T-helper 2 cell treated with Interferon-gamma antibody and Interleukin-4, amounts not matched to agents 5 μg/mL and 100 μg/mL, for 36 hours (primary cell): ENCODE results near the gene P2RY4.
"Not testable (repeated sequence)": the region's sequence is repeated elsewhere in the genome, so short reads cannot be mapped to it uniquely, and the experiment has no call there.

ENCODE experiments used
- DNase-seq: peaks from one replicate; pipeline ENCODE4 v3.0.0; 2021; ENCODE audit warnings: low spot score
- H3K27ac Mint-ChIP-seq: one replicate; pipeline ENCODE4 v1.8.0; 2021; ENCODE audit warnings: mild to moderate bottlenecking, mixed read lengths
- H3K27me3 Mint-ChIP-seq: one replicate; pipeline ENCODE4 v1.8.0; 2021; ENCODE audit warnings: low read depth, mixed read lengths
- H3K36me3 Mint-ChIP-seq: one replicate; pipeline ENCODE4 v1.8.0; 2021; ENCODE audit warnings: low read depth, mixed read lengths
- H3K4me1 Mint-ChIP-seq: one replicate; pipeline ENCODE4 v1.8.0; 2021; ENCODE audit warnings: low read depth, mixed read lengths
- H3K4me3 Mint-ChIP-seq: one replicate; pipeline ENCODE4 v1.8.0; 2022; ENCODE audit warnings: mild to moderate bottlenecking, moderate library complexity, mixed read lengths
- H3K9me3 Mint-ChIP-seq: one replicate; pipeline ENCODE4 v1.8.0; 2021; ENCODE audit warnings: mixed read lengths

Gene P2RY4

DNA sequence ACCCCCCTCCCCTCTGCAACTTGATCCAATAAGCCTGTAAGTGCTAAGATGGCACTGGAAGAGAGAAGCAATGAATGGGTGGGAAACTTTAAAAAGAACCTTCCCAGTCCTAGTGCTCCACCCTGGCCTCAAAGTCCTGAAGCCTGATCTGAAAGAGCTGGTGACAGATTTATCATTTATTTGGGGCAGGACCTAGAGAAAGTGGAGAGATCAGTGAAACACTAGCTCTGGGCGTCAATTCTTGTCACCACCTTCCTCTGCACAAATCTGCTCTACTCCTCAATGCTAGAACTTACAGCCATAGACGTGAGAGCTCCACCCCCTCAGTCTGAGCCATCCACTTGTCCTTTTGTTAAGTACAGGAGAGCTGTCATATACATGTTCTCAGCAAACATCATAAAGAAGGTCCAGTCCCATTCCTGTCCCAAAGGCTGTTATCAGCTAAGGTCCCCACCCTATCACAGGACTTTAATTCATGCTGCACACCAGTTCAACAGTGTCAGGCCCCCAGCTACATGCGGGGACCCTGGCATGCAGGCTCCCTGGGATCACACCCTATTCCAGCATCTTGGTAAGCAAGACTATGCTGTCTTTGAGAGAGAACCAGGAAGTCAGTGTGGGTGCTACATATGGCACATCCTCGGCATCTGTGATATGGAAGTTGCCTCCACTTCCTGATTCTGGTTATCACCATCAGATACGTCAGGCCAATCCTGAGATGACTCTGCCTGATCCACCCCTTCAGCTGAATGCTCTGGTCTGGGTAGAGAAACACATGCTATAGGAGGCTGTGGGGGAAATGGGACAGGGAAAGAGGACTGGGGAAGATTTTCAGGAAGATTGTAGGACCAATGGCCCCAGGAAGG, 2.3 kb downstream of the P2RY4 start:
- DNase-seq = no peak
- Mint-ChIP-seq H3K27me3 (no peaks in the 10 kb centered on the region), H3K9me3 (no peaks in the 10 kb centered on the region), H3K27ac (no peak overlapping the region), H3K36me3 (peaks cover 1% of the 10 kb centered on the region), H3K4me1 (peaks cover 3% of the 10 kb centered on the region), H3K4me3 (no peak overlapping the region)

DNA sequence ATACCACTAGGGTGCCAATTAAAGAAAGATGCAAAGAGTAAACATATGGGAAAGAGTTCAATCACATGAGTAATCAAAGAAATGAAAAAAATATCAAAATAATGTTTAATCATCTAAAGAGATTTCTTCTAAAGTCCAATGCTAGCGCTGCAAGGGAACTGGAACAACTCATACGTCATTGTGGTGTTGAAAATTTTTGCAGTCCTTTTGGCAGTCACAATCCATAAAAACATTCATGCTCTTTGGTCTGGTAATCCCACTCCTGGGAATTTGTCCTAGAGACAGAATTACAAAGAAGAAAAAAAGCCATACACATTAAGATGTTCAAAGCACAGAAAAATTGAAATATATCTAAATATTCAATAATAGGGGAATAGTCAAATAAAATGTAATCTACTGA, 4.6 kb downstream of the P2RY4 start:
- Mint-ChIP-seq H3K27me3 (no peaks in the 10 kb centered on the region), H3K4me3 (no peak overlapping the region), H3K4me1 (peaks cover 3% of the 10 kb centered on the region), H3K9me3 (no peaks in the 10 kb centered on the region), H3K36me3 (peaks cover 1% of the 10 kb centered on the region), H3K27ac (no peak overlapping the region)
- no peak for DNase-seq

DNA sequence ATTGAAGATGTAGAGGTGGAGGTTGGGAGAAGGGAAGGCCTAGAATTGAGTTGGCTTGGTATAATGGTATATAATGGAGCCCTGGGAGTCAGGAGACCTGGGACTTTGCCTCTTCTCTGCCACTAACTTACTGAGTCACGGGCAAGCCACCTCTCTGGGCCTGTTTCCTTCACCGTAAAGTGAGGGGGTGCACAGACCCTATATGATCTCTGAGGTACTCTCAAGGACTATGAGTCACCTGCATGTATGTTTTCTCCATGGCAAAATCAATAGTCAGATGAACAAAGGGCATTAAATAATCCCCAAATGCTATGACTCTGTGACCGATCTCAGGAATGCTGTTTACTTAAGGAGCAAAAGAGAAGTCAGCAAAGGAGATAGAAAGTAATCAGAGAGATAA, 5.1 kb downstream of the P2RY4 start:
- peaks cover 3% of the 10 kb centered on the region for H3K4me1 Mint-ChIP-seq
- peaks cover 1% of the 10 kb centered on the region for H3K36me3 Mint-ChIP-seq
- H3K9me3 Mint-ChIP-seq = no peaks in the 10 kb centered on the region

DNA sequence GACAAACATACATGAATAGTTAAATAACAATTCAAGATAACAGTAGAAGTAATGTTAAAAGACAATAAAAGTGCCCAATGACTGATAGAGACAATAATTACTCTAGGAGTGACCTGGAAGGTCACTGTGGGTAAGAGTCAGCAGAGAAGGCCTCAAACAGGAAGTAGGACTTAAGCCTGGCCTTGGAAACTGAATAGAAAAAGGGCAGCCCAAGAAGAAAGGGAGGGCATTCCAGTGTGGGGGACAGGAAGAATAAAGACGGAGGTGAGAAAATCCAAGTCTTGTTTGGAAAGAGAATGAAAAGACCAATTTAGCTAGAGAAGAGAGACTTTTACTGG, 6.0 kb downstream of the P2RY4 start:
- Mint-ChIP-seq H3K4me1 (peaks cover 3% of the 10 kb centered on the region), H3K36me3 (peaks cover 1% of the 10 kb centered on the region), H3K4me3 (no peak overlapping the region), H3K27me3 (no peaks in the 10 kb centered on the region), H3K27ac (no peak overlapping the region), H3K9me3 (no peaks in the 10 kb centered on the region)
- DNase-seq = no peak

More for the DNA sequence above, 5.1 kb downstream of the P2RY4 start:
- H3K27ac Mint-ChIP-seq = no peak overlapping the region
- no peaks in the 10 kb centered on the region for H3K27me3 Mint-ChIP-seq
- no peak overlapping the region for H3K4me3 Mint-ChIP-seq
- no peak for DNase-seq

DNA sequence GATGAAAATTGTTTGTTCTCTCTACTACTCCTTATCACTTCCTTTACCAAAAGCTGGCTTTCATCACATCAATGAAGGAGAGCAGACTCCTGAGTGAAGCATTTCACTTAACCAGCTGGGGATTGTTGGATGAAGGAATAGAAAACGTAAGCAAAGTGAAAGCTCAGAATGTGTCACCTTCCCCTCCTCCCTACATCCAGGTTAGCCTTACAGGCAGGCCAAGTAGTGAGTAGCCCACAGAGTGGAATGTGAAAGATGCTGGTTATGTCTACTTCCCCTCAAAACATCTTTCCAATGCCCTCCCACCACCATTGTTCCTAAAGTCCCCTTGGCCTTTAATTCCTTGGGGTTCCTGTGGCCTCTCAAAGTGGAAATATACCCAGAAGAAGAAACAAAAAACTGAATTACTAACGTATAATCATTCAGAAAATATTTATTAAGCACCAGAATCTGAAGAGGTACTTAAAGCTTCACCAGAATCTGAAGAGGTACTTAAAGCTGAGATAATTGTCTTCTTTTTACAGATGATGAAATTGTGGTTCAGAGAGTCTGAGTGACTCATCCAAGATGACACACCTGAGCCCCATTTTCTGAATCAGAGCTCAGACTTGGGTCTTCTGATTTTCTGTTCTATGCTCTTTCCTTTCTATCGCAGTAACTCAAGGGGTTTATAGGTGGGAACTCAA, 6.5 kb downstream of the P2RY4 start:
- no peak overlapping the region for H3K4me3 Mint-ChIP-seq
- peaks cover 3% of the 10 kb centered on the region for H3K4me1 Mint-ChIP-seq
- peaks cover 1% of the 10 kb centered on the region for H3K36me3 Mint-ChIP-seq
- H3K27me3 Mint-ChIP-seq = no peaks in the 10 kb centered on the region
- DNase-seq = no peak
- no peak overlapping the region for H3K27ac Mint-ChIP-seq
- H3K9me3 Mint-ChIP-seq = no peaks in the 10 kb centered on the region

DNA sequence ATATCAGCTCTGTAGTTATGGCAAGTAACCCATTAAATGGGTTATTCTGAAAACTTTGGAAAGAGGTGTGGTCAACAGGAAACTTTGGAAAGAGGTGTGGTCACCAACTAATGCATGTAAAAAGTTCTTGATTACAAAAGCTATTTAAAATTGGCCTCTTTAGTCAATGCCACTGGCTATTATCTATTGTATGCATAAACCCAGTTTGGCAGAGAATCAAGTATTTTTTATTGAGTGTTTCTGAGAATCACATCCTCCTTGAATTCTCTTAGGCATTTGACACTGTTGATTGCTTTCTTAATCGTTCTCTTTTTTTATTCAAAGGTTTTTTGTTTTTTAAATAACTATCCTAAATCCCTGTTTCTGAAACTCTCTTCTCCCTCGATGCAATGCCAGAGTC, 7.5 kb downstream of the P2RY4 start:
- Mint-ChIP-seq H3K36me3 (peaks cover 1% of the 10 kb centered on the region), H3K9me3 (no peaks in the 10 kb centered on the region), H3K27ac (no peak overlapping the region), H3K4me1 (peaks cover 3% of the 10 kb centered on the region), H3K4me3 (no peak overlapping the region), H3K27me3 (no peaks in the 10 kb centered on the region)
- no peak for DNase-seq

DNA sequence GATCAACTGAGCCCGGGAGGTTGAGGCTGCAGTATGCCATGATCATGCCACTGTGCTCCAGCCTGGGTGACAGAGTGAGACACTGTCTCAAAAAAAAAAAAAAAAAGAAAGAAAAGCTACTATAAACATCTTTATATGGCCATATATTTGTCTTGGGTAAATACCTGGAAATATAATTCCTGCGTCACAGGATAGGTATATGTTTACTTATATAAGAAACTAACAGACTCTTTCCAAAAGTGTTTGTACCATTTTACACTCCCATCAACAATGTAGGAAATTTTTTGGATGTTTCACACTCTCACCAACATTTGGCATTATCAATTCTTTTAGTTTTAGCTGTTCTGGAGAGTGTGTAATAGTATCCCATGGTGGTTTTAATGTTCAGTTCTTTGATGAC, 12.8 kb downstream of the P2RY4 start:
- Mint-ChIP-seq H3K27me3 (no peaks in the 10 kb centered on the region), H3K9me3 (no peaks in the 10 kb centered on the region), H3K36me3 (no peaks in the 10 kb centered on the region), H3K27ac (no peak overlapping the region), H3K4me3 (no peak overlapping the region), H3K4me1 (no peaks in the 10 kb centered on the region)
- no peak for DNase-seq

DNA sequence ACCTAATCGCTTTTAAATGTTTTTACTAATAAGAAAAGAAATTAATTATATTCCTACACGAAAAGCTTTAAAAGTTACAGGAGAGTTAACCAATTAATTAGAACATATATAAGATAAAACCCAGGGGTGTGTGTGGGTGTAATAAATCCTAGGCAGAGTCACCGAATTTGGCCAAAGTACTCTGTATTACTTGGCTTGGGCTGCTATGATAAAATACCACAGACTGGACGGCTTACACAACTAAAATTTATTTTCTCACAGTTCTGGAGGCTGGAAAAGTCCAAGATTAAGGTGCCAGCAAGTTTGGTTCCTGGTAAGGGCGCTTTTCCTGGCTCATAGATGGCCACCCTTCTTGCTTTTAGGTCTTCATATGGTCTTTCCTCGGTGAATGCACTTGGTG, 15.1 kb downstream of the P2RY4 start:
- no peaks in the 10 kb centered on the region for H3K36me3 Mint-ChIP-seq
- no peak overlapping the region for H3K4me3 Mint-ChIP-seq
- no peak for DNase-seq
- no peaks in the 10 kb centered on the region for H3K9me3 Mint-ChIP-seq
- H3K27ac Mint-ChIP-seq = no peak overlapping the region
- no peaks in the 10 kb centered on the region for H3K27me3 Mint-ChIP-seq
- H3K4me1 Mint-ChIP-seq = no peaks in the 10 kb centered on the region

DNA sequence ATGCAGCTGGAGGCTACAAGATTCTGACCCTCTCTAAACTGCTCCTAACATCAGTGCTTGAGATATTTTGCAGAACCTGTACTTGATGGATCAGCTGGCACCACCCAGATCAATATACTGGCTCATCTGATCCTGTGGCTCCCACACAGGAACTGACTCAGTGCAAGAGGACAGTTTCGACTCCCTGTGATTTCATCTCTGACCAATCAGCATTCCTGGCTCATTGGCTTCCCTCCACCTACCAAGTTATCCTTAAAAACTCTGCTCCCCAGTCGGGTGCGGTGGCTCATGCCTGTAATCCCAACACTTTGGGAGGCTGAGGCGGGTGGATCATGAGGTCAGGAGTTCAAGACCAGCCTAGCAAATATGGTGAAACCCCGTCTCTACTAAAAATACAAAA, 16.4 kb downstream of the P2RY4 start:
- not testable (repeated sequence) for H3K27me3 Mint-ChIP-seq, H3K4me1 Mint-ChIP-seq, H3K9me3 Mint-ChIP-seq, DNase-seq, H3K36me3 Mint-ChIP-seq, H3K4me3 Mint-ChIP-seq, H3K27ac Mint-ChIP-seq

DNA sequence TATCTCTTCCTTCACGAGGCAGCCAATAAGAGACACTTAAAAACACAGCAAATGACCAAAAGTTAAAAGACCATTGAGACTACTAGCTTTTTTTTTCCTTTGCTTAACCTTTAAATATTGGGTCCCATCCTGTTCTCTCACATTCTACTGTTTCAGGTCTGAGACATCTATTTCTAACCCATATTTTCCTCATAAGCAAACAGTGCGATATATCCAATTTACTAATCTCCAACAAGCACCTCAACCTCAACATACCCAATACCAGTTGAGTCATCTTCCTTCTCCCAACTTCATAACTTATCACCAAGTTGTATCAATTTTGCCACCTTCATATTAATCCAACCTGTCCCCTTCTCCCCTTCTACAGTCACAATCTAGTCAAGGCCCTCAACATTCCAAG, 18.5 kb downstream of the P2RY4 start:
- Mint-ChIP-seq H3K27ac (no peak overlapping the region), H3K4me1 (no peaks in the 10 kb centered on the region), H3K4me3 (no peak overlapping the region), H3K36me3 (no peaks in the 10 kb centered on the region), H3K27me3 (no peaks in the 10 kb centered on the region), H3K9me3 (no peaks in the 10 kb centered on the region)
- DNase-seq = no peak

DNA sequence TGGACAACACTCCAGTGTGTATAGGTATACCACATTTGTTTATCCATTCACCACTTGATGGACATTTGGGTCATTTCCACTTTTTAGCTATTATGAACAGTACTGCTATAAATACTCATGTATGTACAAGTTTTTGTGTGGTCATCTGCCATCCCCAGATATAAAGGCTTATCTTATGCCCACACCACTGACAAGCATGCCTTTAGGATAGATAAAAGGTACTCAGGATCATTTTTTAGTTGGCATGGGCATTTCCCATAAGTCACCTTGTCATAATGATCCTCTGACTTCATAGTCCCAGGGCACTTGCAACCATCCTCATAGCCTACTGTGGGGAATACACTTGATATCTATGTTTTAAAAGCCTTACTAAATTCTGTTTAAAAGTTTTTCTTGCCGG, 19.3 kb downstream of the P2RY4 start:
- no peaks in the 10 kb centered on the region for H3K27me3 Mint-ChIP-seq

DNA sequence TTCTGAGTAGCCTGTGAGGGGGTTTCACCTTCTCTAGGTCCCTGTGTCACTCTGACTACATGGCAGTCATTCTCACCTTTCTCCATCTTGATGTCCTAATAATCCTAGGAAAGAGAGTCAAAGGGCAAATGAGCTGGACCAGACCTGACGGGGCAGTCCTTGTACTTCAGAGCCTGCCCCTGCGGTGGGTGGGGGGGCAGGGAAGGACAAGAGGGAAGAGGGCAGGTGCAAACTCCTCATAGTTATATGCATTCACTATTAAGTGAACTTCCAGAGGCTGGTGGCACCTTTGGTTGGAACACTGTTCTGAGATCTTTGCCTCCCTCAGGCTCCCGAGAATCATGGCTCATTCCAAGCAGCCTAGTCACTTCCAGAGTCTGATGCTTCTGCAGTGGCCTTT, 25.6 kb downstream of the P2RY4 start, which contains the start of gene AWAT1:
TSS of gene AWAT1 (plus strand) at position 301 of the 400 bp plus-strand sequence. CDS start at position 342, 41 bp downstream.
- H3K4me3 Mint-ChIP-seq = no peak within 1 kb of the TSS
- H3K36me3 Mint-ChIP-seq = no peaks in the 10 kb centered on the region
- H3K4me1 Mint-ChIP-seq = peaks cover 3% of the 10 kb centered on the region
- no peak within 1 kb of the TSS for H3K27ac Mint-ChIP-seq
- no peak for DNase-seq
- H3K27me3 Mint-ChIP-seq = no peaks in the 10 kb centered on the region
- no peaks in the 10 kb centered on the region for H3K9me3 Mint-ChIP-seq

More for the DNA sequence above, 19.3 kb downstream of the P2RY4 start:
- Mint-ChIP-seq H3K4me3 (no peak overlapping the region), H3K4me1 (no peaks in the 10 kb centered on the region), H3K27ac (no peak overlapping the region), H3K9me3 (no peaks in the 10 kb centered on the region), H3K36me3 (no peaks in the 10 kb centered on the region)
- no peak for DNase-seq

DNA sequence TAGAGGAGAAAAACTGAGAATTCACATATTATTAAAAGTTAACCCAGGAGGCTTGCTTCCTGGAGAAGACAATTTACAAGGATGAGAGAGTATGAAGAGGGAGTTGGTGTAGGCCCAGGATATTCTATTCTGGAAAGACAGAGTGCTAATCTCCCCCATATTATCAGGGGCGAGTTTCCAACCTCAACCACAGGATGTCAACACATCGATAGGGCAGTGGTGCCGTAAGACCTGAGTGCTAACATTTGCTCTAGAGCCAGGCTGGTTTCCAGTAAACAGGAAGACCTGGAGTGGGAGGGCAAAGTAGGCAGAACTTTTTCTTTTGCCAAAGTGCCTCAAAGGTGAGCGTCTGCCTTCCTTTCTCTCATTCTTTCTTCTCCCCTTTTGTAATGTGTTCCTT, 28.3 kb downstream of the P2RY4 start:
- Mint-ChIP-seq H3K4me3 (no peak overlapping the region), H3K27me3 (no peaks in the 10 kb centered on the region), H3K27ac (no peak overlapping the region), H3K4me1 (peaks cover 3% of the 10 kb centered on the region), H3K9me3 (no peaks in the 10 kb centered on the region), H3K36me3 (no peaks in the 10 kb centered on the region)
- no peak for DNase-seq

DNA sequence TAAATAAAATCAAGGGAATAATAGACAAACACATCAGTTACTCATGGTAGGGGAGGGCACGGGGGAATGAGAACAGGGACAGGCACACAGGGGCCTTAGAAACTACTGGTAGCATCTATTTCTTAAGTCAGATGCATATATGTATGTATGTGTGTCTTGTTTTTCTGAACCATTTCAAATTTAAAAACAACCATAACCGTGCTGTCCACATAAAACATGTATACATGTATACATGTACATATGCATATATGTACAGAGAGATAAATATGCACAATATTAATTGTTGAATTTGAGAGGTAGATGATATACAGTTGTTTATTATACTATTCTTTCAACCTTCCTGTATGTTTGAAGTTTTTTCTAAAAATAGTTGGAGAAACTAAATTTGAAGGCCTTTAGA, 33.3 kb downstream of the P2RY4 start:
- no peaks in the 10 kb centered on the region for H3K9me3 Mint-ChIP-seq
- H3K4me3 Mint-ChIP-seq = no peak overlapping the region
- H3K36me3 Mint-ChIP-seq = no peaks in the 10 kb centered on the region
- H3K27me3 Mint-ChIP-seq = no peaks in the 10 kb centered on the region
- no peak overlapping the region for H3K27ac Mint-ChIP-seq
- no peaks in the 10 kb centered on the region for H3K4me1 Mint-ChIP-seq
- DNase-seq = no peak
